Mononuclear cell (primary cell): ENCODE data around the gene RAB3D. TPM values are rescaled to one million over a fixed set of nuclear protein-coding genes. Genes with fewer than 3 reads are reported as not detected.
"Not testable (repeated sequence)": the region's sequence is repeated elsewhere in the genome, so short reads cannot be mapped to it uniquely, and the experiment has no call there.

Experiments
- H3K27me3 ChIP-seq: 2 replicates; pipeline ENCODE4 v1.6.0; 2011; ENCODE audit warnings: low read length, control low read depth; ENCODE audit not compliant: insufficient read depth
- H3K4me1 ChIP-seq: 2 replicates; pipeline ENCODE4 v1.5.1; 2011; ENCODE audit warnings: mild to moderate bottlenecking, low read length, control low read depth; ENCODE audit not compliant: insufficient read depth
- H3K4me3 ChIP-seq: 2 replicates; pipeline ENCODE4 v1.5.1; 2011; ENCODE audit warnings: mild to moderate bottlenecking, low read length, moderate library complexity
- H3K9me3 ChIP-seq: 2 replicates; pipeline ENCODE4 v1.5.1; 2011; ENCODE audit warnings: low read depth, mild to moderate bottlenecking, control low read depth, low read length
- total RNA-seq: library from RNA; depleted of rRNA; stranded (reverse); fragments of >200 nt; gene quantifications from one replicate; pipeline ENCODE4 v1.2.3, GENCODE V29; 2012

Gene RAB3D
- total RNA-seq, 1 donor = 12.1 TPM

DNA sequence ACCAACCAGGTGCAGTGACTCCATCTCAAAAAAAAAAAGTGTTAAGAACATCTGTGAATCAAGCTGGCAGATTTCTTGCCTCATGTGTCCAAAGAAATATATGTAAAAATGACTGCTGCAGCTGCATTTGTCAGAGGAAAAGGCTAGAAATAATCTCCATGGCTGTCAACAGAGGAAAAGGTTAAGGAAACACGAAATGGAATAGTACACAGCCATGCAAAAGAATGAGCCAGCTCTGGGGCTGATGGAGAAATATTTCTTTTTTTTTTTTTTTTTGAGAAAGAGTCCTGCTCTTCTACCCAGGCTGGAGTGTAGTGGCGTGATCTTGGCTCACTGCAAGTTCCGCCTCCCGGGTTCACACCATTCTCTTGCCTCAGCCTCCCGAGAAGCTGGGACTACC, 6.6 kb downstream of the RAB3D start:
- H3K4me1 ChIP-seq = peaks cover 18% of the 10 kb centered on the region
- no peaks in the 10 kb centered on the region for H3K27me3 ChIP-seq
- H3K9me3 ChIP-seq = no peaks in the 10 kb centered on the region
- H3K4me3 ChIP-seq = no peak overlapping the region

DNA sequence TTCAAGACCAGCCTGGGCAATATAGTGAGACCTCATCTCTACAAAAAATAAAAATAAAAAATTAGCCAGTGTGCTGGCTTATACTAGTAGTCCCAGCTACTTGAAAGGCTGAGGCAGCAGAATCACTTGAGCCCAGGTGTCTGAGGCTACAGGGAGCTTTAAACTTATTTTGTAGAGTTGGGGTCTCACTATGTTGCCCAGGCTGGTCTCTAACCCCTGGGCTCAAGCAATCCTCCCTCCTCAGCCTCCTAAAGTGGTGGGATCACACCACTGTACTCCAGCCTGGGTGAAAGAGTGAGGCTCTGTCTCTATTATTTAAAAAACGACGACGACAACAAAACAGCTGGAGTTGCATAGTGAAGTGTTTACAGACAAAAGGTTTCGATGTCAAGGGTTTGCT, 8.0 kb downstream of the RAB3D start:
- peaks cover 12% of the 10 kb centered on the region for H3K4me1 ChIP-seq
- no peak overlapping the region for H3K4me3 ChIP-seq
- no peaks in the 10 kb centered on the region for H3K27me3 ChIP-seq
- no peaks in the 10 kb centered on the region for H3K9me3 ChIP-seq

DNA sequence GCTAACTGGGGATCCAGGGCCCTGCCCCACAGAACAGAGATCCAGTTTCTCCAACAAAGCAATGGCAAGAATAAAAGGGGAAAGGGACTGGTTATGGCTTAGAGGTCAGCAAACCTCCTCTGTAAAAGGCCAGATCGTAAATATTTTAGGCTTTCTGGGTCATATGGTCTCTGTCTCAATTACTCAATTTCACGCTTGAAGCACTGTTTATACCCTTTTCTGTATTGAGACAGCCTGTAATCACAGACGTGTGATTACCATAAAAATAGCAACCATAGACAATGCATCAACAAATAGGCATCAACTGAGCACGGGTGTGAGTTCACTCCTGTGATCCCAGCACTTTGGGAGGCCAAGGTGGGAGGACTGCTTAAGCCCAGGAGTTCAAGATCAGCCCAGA, 9.3 kb downstream of the RAB3D start:
- peaks cover 19% of the 10 kb centered on the region for H3K4me1 ChIP-seq

GRCh38 chr19:11325544-11325943, 13.9 kb downstream of the RAB3D start:
- H3K4me1 ChIP-seq = peaks cover 65% of the 10 kb centered on the region
- no peaks in the 10 kb centered on the region for H3K27me3 ChIP-seq
- H3K4me3 ChIP-seq = no peak overlapping the region
- H3K9me3 ChIP-seq = no peaks in the 10 kb centered on the region

More for the DNA sequence above, 9.3 kb downstream of the RAB3D start:
- Histone ChIP-seq H3K27me3 (no peaks in the 10 kb centered on the region), H3K9me3 (no peaks in the 10 kb centered on the region), H3K4me3 (no peak overlapping the region)

- Histone ChIP-seq H3K4me1 (peaks cover 72% of the 10 kb centered on the region), H3K9me3 (no peaks in the 10 kb centered on the region), H3K27me3 (no peaks in the 10 kb centered on the region), H3K4me3 (no peak overlapping the region)
These were observed 14.6 kb downstream of the RAB3D start for GRCh38 chr19:11324748-11325389.

- Histone ChIP-seq H3K4me3 (no peak overlapping the region), H3K9me3 (no peaks in the 10 kb centered on the region), H3K4me1 (peaks cover 79% of the 10 kb centered on the region), H3K27me3 (no peaks in the 10 kb centered on the region)
These were observed 15.3 kb downstream of the RAB3D start for GRCh38 chr19:11324079-11324661.

- peaks cover 84% of the 10 kb centered on the region for H3K4me1 ChIP-seq
- no peaks in the 10 kb centered on the region for H3K27me3 ChIP-seq
- no peaks in the 10 kb centered on the region for H3K9me3 ChIP-seq
- H3K4me3 ChIP-seq = no peak overlapping the region
These were observed 15.8 kb downstream of the RAB3D start for GRCh38 chr19:11323601-11324078.

DNA sequence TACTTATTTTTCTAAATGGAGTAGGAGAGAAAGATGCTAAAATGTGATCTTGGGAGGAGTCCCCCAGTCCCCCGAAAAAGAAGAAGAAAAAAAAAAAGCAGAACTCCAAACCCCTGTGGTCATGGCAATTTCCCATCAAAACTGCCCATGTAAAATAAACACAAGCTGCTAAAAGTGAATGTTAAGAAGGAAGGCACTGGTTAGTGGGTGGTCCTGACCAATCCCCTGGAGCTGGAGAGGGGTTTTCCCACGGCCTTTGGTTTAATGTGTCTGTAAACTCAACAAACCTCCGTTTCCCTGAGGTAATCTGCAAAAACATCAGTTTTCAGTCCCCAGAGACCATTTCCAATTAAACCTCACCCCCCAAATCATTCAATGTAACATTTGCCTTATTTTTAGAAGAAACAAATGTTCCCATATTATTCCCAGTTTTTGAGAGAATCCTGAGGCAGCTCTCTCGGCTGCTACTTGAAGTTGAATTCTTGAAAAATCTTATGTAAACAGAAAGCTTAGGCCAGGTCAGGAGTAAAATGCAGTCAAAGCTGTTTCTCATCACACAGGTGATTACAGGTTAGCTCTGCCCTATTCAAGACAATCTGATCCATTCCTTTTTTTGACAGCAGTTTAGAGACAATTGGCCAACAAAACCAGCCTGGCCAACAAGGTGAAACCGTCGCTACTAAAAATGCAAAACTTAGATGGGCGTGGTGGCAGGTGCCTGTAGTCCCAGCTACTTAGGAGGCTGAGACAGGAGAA, 17.0 kb downstream of the RAB3D start:
- no peaks in the 10 kb centered on the region for H3K9me3 ChIP-seq
- no peak overlapping the region for H3K4me3 ChIP-seq
- peaks cover 94% of the 10 kb centered on the region for H3K4me1 ChIP-seq
- H3K27me3 ChIP-seq = no peaks in the 10 kb centered on the region

DNA sequence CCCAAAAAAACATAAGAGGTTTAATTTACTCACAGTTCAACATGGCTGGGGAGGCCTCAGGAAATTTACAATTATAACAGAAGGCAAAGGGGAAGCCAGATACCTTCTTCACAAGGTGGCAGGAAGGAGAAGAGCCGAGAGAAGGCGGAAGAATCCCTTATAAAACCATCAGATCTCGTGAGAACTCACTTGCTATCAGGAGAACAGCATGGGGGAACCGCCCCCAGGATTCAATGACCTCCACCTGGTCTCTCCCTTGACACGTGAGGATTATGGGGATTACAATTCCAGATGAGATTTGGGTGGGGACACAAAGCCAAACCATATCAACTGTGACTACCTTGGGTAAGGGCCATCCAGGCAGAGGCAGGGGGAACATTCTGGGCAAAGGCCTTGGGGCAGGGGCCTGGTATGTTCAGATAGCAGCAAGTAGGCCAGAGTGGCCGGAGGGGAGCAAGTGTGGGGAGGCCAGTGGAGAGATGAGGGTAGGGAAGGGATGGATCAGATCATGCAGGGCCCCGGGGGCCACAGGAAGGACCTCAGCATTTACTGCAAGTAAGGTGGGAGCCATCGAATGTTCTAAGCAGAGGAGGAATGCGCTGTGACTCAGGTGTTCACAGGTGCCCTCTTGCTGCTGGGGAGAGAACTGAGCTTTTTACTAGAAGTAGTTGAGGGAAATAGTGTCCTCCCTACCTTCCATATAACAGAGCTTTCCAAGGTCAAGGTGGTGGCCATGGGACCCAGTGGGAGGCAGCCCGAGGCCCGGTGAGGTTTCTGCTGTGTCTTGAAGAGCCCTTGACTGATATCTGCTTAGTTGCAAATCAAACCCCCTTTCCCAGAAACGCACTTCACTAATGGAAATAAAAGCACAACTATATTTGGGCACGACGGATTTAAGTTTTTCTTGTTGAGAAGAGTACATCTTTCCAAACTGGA, 18.0 kb downstream of the RAB3D start:
- Histone ChIP-seq H3K4me1 (peaks cover 94% of the 10 kb centered on the region), H3K27me3 (no peaks in the 10 kb centered on the region), H3K9me3 (no peaks in the 10 kb centered on the region), H3K4me3 (peak overlapping the region; percentile 34)

DNA sequence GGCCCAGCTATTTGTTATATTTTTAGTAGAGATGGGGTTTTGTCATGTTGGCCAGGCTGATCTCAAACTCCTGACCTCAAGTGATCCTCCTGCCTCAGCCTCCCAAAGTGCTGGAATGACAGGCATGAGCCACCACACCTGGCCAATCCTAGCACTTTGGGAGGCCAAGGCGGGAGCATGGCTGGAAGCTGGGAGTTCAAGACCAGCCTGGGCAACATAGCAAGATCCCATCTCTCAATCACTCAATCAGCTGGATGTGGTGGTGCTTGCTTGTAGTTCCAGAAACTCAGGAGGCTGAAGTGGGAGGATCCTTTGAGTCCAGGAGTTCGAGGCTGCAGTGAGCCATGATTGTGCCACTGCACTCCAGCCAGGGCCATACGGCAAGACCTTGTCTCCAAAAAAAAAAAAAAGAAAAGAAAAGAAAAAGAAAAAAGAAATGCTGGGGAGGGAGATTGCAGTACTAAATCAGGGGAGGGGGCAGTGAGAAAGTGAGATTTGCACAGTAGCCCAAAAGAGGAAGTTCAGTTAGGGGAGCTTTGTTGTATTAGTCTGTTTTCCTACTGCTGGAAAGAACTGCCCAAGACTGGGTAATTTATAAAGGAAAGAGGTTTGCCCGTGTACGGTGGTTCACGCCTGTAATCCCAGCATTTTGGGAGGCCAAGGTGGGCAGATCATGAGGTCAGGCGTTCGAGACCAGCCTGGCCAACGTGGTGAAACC, 19.0 kb downstream of the RAB3D start:
- H3K27me3 ChIP-seq, H3K9me3 ChIP-seq: not testable (repeated sequence)
- Histone ChIP-seq H3K4me1 (peaks cover 91% of the 10 kb centered on the region), H3K4me3 (peak overlapping the region; percentile 34)

DNA sequence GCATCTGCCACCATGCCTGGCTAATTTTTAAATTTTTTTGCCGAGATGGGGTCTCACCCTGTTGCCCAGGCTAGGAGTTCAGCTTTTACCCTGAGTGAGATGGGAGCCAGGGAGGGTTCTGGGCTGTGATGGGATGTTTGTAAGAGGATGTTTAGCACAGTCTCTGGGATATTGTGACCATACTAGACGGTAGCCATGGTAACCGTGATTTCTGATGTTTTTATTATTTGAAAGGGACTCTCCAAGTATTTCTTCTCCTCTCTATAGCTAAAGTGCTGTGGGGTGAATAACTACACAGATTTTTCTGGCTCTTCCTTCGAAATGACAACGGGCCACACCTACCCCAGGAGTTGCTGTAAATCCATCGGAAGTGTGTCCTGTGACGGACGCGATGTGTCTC, 33.1 kb downstream of the RAB3D start:
- no peak overlapping the region for H3K4me3 ChIP-seq

DNA sequence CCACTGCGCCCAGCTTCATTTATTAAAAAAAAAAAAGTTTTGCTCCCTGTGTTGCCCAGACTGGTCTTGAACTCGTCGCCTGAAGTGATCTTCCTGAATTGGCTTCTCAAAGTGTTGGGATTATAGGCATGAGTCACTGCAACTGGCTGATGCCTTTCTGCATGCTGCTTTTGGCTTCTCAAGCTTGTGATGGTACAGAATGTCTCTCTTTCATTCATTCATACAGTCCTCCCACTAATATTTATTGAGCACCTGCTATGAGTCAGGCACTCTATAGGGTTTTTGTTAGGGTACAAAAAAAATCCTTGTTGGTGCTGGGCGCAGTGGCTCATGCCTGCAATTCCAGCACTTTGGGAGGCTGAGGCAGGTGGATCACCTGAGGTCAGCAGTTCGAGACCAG, 34.5 kb downstream of the RAB3D start:
- no peaks in the 10 kb centered on the region for H3K4me1 ChIP-seq

More for the DNA sequence above, 33.1 kb downstream of the RAB3D start:
- H3K27me3 ChIP-seq = no peaks in the 10 kb centered on the region
- no peaks in the 10 kb centered on the region for H3K4me1 ChIP-seq
- H3K9me3 ChIP-seq = no peaks in the 10 kb centered on the region

GRCh38 chr19:11300811-11301120, 38.7 kb downstream of the RAB3D start:
- peaks cover 16% of the 10 kb centered on the region for H3K4me1 ChIP-seq
- H3K9me3 ChIP-seq = no peaks in the 10 kb centered on the region
- H3K27me3 ChIP-seq = no peaks in the 10 kb centered on the region
- no peak overlapping the region for H3K4me3 ChIP-seq

More for the DNA sequence above, 34.5 kb downstream of the RAB3D start:
- no peaks in the 10 kb centered on the region for H3K9me3 ChIP-seq
- no peak overlapping the region for H3K4me3 ChIP-seq
- no peaks in the 10 kb centered on the region for H3K27me3 ChIP-seq
